Hematopoietic multipotent progenitor cell treated with erythropoietin and hydrocortisone succinate and interleukin-3 and kit ligand, for 17 days (in vitro differentiated cells): ENCODE measurements around the gene PRPS2.

Source experiments
- DNase-seq: peaks from one replicate; pipeline ENCODE4 v3.0.0-alpha.2; 2015; ENCODE audit warnings: low spot score

PRPS2 gene

GRCh38 chrX:12814420-12814819 is 23.2 kb downstream of the PRPS2 start:
- DNase-seq, result no peak

GRCh38 chrX:12817528-12817927 is 26.3 kb downstream of the PRPS2 start:
- no peak for DNase-seq

DNA sequence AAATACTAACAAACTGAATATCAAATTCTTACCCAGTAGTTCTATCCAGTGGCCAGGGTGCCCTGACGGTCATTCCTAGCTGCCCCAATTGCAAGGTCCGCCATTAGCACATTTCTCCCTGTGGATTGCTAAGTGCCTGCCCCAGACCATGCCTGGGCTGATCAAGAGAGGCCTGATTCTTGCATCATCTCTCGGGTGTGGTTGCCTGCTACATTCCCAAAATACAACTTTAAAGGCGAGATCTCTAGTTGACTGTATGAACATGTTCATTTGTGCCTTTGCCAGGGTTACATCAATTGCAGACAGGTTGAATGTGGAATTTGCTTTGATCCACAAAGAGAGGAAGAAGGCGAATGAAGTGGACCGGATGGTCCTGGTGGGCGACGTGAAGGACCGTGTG is 28.0 kb downstream of the PRPS2 start:
- DNase-seq, result no peak

DNA sequence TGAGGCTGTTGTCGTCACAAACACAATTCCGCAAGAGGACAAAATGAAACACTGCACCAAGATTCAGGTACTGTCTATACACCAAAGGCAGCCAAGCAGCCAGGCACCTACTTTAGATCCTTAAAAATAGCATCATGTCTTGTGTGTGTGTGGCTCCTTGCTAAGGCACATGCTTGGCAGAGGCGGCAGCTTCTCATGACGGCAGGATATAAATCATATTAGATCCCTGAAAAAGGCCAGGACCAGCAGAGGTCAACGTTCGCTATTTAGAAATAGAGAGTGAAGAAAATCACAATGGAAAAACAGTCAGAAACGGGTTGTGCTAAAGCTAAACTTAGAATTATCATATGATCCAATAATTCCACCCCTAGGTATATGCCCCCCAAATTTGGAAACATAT is 29.5 kb downstream of the PRPS2 start:
- DNase-seq, result no peak

DNA sequence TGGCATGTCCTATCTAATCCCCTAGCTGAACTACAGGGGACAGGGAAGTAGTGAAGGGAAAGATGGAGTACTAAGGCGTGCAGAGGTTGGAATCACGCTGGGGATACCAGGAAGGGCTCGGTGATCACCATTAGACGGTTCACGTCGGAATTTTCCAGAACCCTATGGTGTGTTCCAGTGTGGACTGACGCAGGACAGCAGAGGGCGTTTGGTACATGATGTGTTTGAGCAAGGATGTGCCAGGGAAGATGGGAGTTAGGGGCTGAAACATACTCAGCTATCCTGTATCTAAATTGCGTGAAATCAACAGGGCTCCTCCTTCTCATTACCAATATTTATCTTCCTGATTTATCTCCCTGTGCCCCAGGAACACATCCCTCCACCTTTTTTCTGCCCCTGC is 33.7 kb downstream of the PRPS2 start:
- DNase-seq, result no peak

- no peak for DNase-seq
Observed at GRCh38 chrX:12825801-12826200, 34.6 kb downstream of the PRPS2 start.

GRCh38 chrX:12843061-12843667 is 52.0 kb downstream of the PRPS2 start:
- no peak for DNase-seq

DNA sequence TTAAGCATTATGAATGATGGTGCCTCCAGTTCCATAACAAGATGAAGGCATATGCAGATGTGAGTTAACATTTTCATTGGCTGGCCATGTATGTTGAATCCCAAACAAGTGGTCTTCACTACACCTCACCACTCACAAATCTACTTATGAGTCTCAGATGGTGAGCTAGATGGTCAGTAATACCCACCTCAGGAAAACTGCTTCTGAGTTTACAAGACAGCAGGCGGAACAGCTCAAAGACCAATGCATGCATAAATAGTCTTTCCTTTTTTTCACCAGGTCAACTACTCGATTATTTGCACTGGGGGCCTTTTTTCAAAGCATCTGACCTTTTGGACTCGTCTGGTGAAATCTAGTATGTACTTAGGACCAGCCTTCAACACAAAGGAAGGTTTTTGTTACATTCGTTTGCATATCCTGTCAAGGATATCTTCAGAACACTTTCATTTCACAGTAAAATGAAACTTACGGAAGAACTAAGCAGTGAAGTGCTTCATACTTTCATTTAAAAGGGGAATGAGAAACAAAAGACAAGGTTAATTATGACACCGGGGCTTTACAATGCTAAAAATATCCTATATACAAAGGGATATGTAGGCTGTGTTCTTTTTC is 52.6 kb downstream of the PRPS2 start:
- no peak for DNase-seq

- no peak for DNase-seq
Observed at GRCh38 chrX:12844319-12844718, 53.1 kb downstream of the PRPS2 start.

DNA sequence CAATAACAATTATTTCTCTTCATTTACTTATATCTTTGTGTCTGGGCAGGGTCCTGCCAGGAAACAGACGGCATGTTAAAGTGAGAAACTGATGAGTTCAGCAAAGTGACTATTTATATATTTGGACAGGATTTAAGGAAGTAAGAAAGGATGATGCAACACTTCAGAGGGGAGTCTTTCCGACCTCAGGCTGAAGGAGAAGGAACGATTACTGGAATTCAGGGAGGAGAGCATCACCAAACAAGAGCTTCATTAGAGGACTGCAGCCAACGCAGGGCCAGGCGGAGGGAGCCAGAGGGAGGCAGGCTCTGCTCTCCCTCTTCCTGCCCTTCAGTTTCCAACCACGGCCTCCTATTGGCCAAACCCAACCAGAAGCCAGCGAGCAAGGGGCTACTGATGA is 74.1 kb downstream of the PRPS2 start:
- DNase-seq, result no peak

DNA sequence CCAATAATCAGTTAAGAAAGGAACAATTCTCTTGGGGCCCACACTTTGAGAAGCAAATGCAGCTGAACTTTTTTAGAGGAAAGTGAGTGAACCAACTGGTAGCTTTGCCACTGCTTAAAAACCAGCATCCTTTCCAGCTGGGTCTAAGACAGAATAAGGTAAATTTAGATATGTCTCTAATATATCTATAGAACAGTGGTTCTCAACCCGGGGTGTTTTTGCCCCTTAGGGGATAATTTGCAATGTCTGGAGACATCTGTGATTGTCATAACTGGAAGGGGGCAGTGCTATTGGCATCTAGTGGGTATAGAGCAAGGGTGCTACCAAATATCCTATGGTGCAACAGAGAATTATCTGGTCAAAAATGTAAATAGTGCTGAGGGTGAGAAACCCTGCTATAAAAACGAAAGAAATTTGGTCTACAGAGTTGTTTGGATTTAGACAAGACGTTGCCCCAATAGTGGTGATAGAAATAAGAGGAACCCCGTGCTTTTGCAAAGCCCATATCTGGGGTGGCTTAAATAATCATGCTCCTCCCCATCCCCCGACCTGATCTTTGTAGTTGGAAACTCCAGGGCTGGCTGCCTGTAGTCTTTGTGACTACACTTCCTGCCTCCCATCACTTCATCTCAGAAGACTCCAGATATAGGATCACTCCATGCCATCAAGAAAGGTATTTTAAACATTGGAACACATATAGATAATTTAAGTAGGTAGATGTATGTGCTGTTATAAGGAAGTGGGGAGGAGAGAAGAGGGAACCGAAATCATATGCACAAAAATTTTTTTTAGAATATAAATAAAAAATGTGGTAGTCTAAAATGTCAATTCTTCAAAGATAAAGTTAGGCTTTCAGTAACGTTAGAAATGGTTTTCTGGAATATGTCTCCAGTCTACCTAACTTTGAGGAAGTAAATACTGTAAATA is 75.5 kb downstream of the PRPS2 start, which contains the start of gene TLR7:
TLR7 (plus strand) TSS at position 622 of the 927 bp plus-strand sequence. CDS start 507 bp downstream, outside the sequence.
- DNase-seq, result no peak

DNA sequence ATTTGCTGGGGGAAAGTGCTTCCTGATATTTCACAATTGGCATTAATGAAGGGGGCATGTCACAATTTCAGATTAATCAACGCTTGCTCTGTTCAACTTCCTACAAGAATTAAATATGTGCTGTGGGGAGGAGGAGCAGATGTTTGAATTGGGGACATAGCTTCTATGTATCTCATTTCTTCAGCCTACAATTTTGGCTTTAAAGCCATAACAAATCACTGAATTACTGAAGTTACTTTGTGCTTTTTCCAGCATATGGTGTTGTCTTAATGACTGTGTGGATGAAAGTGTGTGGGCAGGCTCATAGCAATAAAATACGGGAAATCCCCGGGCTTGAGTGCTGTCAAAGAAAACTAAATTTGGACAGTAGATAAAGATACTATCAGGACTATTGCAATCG is 76.5 kb downstream of the PRPS2 start:
- DNase-seq, result no peak

- DNase-seq, result no peak
Observed at GRCh38 chrX:12868747-12869146, 77.5 kb downstream of the PRPS2 start.

DNA sequence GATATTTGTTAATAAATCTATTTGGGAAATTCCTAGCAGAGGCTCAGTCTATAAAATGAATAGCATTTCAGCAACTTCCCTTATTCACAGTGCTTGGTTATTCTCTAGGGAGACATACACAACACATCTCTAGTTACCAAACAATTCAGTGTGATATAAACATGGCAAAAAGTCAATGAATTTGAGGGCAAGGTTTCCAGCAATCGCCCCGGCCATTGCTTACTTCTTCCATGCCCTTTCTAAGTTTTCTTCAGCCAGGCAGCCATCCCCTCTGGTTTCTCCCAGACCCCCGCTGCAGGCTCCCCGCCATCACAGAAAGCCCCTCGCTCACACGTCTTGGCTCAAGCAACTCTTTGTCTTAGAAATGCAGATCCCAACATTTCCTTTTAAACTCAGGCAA is 80.0 kb downstream of the PRPS2 start:
- no peak for DNase-seq

DNA sequence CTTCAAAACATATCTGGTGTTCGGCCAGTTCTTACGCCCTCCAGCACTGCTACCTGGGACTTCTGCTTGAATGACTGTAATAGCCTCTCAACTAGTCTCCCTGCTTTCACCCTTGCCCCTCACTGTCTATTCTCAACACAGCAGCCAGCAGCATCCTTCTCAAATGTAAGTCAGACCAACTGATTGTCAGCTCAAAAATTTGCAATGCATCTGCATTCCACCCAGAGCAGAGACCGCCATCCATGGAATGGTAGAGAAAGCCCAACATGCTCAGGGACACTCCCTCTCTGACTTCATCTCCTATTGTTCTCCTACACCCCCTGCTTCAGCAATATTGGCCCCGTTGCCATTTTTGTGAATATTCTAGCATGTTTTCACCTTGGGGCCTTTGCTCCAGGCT is 81.5 kb downstream of the PRPS2 start:
- DNase-seq, result no peak
